Cardiac muscle cell (in vitro differentiated cells and primary cell): ENCODE results near the gene SNCG. TPM values are rescaled to one million over a fixed set of nuclear protein-coding genes. Genes with fewer than 3 reads are reported as not detected.
A peak's percentile ranks its signal among the peaks of the same experiment; 100 is the strongest.
"Not testable (repeated sequence)": the region's sequence is repeated elsewhere in the genome, so short reads cannot be mapped to it uniquely, and the experiment has no call there.

ENCODE experiments used
- DNase-seq, 2 donors: peaks; one replicate each; pipeline versions ENCODE4 v3.0.0 to v3.0.0-alpha.2; 2010 to 2017; ENCODE audit warnings: low read depth in 1 of 2, low spot score in 1 of 2
- H3K27ac ChIP-seq: fragments of 200-600 bp; sonication (generic); 2 replicates; pipeline ENCODE4 v1.5.1; 2016
- H3K27me3 ChIP-seq: fragments of 200-600 bp; sonication (generic); 2 replicates; pipeline ENCODE4 v1.6.0; 2016; ENCODE audit warnings: control low read depth
- H3K36me3 ChIP-seq: fragments of 200-600 bp; sonication (generic); 2 replicates; pipeline ENCODE4 v1.5.1; 2016; ENCODE audit warnings: control low read depth
- H3K4me1 ChIP-seq: fragments of 200-600 bp; sonication (generic); 2 replicates; pipeline ENCODE4 v1.8.1; 2017; ENCODE audit warnings: low read depth, mild to moderate bottlenecking, mixed run types
- H3K4me3 ChIP-seq: fragments of 200-600 bp; sonication (generic); 2 replicates; pipeline ENCODE4 v1.5.1; 2016; ENCODE audit warnings: mild to moderate bottlenecking
- H3K9me3 ChIP-seq: fragments of 200-600 bp; sonication (generic); 2 replicates; pipeline ENCODE4 v1.5.1; 2017; ENCODE audit warnings: low read depth, mild to moderate bottlenecking, control low read depth
- polyA plus RNA-seq: library from polyadenylated mRNA; unstranded; fragments of >200 nt; fragmentation: Nextera tagmentation; extraction: Ambion mirVana; gene quantifications from 2 replicates; pipeline ENCODE4 v1.2.1, GENCODE V29; 2016
- total RNA-seq: library from RNA; depleted of rRNA; stranded (reverse); fragments of >200 nt; gene quantifications from 2 replicates; pipeline ENCODE4 v1.2.3, GENCODE V29; 2016
- TF ChIP-seq, protein P1 (sequence below): IDR thresholded peaks from 2 replicates; pipeline ENCODE4 v1.5.1; 2012; ENCODE audit warnings: low read depth, mild to moderate bottlenecking, low read length

The SNCG gene
- total and polyA plus RNA-seq, 2 experiments from 2014 or later, result 4.7 to 7.9 TPM

DNA sequence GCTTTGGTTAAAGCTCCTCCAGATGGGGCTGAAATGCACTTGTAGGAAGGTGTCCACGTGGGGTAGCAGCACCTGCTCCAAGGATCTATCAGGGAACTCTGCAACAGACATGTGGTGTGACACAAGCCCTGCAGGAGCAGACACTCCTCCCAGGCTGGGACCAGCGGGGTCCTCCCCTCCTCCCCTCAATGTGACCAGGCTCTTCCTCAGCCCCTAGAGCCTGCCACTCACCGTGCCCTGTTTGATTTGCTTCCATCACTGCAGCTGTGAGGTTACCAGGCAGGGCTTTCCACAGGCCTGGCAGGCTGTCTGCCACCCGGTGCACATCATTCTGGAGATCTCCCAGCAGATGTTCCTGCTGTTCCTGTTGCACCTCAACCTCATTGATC, 14.4 kb upstream of the SNCG start:
- Histone ChIP-seq H3K9me3 (no peaks in the 10 kb centered on the region), H3K4me1 (no peaks in the 10 kb centered on the region), H3K36me3 (no peaks in the 10 kb centered on the region), H3K27me3 (no peaks in the 10 kb centered on the region), H3K4me3 (no peak overlapping the region), H3K27ac (no peak overlapping the region)
- DNase-seq, result no peak
- TF ChIP-seq, protein P1, sequence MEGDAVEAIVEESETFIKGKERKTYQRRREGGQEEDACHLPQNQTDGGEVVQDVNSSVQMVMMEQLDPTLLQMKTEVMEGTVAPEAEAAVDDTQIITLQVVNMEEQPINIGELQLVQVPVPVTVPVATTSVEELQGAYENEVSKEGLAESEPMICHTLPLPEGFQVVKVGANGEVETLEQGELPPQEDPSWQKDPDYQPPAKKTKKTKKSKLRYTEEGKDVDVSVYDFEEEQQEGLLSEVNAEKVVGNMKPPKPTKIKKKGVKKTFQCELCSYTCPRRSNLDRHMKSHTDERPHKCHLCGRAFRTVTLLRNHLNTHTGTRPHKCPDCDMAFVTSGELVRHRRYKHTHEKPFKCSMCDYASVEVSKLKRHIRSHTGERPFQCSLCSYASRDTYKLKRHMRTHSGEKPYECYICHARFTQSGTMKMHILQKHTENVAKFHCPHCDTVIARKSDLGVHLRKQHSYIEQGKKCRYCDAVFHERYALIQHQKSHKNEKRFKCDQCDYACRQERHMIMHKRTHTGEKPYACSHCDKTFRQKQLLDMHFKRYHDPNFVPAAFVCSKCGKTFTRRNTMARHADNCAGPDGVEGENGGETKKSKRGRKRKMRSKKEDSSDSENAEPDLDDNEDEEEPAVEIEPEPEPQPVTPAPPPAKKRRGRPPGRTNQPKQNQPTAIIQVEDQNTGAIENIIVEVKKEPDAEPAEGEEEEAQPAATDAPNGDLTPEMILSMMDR, result no peak

DNA sequence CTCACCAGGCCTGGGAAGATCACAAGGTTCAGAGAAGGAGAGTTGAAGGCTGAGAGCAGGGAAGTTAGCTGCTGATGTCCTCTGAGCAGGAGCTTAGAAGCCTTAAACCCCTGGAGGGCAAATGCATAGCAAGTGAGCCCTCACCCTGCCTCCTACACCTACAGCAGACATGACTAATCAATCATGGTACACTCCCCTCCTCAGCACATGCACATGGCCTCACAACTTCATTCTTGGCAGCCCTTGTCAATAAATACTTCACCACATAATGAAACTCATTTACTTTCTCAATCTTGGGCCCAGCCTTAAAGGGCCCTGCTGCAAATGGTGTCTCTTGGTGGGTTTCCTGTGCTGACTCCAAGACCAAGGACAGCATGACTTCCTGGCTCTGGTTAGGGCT, 13.9 kb upstream of the SNCG start:
- DNase-seq, result no peak
- Histone ChIP-seq H3K4me1 (no peaks in the 10 kb centered on the region), H3K9me3 (no peaks in the 10 kb centered on the region), H3K4me3 (no peak overlapping the region), H3K27ac (no peak overlapping the region), H3K36me3 (no peaks in the 10 kb centered on the region), H3K27me3 (no peaks in the 10 kb centered on the region)
- TF ChIP-seq, protein P1, result no peak

DNA sequence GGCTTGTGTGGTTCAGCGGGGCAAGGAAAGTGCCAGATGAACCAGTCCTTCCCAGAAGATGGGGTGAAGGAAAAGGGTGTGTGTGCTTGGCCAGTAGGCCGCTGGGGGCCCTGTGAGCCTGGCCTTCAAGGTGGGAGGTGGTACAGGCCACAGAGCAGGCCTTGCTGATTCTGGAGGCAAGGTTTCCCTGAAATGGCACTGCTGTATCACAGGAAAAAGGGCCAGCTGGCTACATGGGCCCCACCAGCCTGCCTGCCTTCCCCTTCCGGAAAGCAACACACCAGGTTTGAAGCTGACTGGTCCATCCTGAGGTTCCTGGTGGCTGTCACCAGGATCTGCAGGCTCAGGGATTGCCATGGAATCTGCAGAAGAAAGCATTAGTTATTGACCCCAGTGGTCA, 13.5 kb upstream of the SNCG start:
- H3K4me3 ChIP-seq, result no peak overlapping the region
- no peaks in the 10 kb centered on the region for H3K4me1 ChIP-seq
- H3K27ac ChIP-seq, result no peak overlapping the region
- H3K27me3 ChIP-seq, result no peaks in the 10 kb centered on the region
- TF ChIP-seq, protein P1, result no peak
- no peaks in the 10 kb centered on the region for H3K9me3 ChIP-seq
- H3K36me3 ChIP-seq, result no peaks in the 10 kb centered on the region
- no peak for DNase-seq

DNA sequence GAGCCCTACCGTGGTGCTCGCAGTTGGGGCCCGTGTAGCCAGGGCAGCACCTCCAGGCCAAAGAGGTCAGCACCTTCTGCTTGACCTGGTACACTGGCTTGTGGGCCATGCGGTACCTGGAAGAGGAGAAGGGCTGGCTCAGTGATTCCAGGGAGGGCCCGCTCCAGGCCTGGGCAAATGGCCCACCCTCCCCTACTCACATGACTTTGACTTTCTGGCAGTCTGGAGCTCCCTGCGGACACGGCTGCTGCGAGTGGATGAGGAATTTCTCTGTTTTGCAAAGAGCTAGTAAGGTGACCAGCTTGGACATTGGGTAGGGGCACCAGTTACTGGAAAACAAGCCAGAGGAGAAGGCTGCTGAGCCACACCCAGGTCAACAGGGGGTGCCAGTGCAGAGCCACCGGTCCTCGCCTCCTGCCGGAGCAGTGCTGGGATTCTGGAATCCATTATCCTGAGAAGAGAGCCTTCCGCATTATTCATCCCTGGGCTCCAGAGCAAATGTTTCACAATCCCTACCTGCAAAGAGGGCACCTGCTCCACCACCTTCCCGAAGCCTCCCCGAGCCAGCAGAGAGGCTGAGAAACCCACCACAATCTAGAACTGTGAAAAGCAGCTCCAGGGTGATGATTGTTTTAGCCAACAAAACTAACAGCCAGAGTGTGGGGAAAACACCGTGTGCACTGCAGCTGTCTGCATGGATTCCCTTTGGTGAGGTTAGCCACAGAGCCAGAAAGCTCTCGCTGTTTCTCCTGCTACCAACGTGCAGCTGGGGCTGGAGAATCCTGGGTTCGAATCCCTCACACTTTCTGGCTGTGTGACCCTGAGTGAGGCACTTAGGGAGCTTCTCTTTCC, 12.8 kb upstream of the SNCG start:
- H3K36me3 ChIP-seq, result no peaks in the 10 kb centered on the region
- no peaks in the 10 kb centered on the region for H3K4me1 ChIP-seq
- TF ChIP-seq, protein P1, result peak; percentile 37
- no peak overlapping the region for H3K27ac ChIP-seq
- DNase-seq, result peak; percentile 33 to 65
- H3K27me3 ChIP-seq, result no peaks in the 10 kb centered on the region
- H3K9me3 ChIP-seq, result no peaks in the 10 kb centered on the region
- H3K4me3 ChIP-seq, result no peak overlapping the region

DNA sequence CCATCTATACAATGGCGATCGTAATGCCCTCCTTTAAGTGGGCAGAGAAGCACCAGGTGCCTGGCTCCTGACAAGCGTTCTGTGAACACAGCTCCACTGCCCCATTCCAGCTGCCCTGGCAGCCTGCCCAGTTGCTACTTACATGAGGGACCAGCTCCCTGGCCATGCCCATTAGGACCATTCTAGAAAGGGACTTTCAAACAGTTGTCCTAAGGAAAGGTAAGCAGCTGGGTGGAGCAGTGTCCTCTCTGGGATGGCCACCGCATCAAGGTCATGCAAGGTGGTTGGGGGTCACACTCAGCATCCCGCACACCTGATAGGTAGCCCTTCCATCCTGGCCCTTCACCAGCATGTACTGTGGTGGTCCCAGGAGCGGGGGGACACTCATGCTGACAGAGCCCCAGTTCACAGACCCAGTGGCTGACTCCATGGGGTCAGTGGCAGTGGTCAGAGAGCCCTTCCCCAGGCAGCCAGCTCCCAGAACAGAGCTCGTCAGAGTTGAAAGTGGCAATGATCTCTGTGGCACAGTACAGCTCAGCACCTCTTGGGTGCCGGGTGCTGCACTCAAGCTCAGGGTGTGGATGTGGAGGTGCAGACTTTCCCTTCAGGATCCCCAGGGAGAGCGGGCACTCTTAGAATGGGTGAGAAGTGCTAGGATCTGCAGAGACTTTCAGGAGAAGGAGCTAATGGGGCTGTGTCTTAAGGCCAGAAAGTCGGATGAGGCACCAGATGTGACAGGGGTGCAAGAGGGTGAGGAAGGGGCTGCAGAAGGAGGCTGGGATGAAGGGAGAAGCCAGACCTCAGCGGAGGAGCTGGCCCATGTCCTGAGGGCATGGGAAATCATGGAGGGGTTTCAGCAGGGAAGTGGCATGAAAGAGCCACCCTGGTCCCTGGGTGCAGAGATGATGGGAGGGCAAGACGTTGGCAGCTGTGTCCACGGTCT, 11.9 kb upstream of the SNCG start:
- Histone ChIP-seq H3K4me3 (no peak overlapping the region), H3K27me3 (no peaks in the 10 kb centered on the region), H3K9me3 (no peaks in the 10 kb centered on the region), H3K4me1 (no peaks in the 10 kb centered on the region), H3K36me3 (no peaks in the 10 kb centered on the region), H3K27ac (no peak overlapping the region)
- no peak for DNase-seq
- TF ChIP-seq, protein P1, result no peak

DNA sequence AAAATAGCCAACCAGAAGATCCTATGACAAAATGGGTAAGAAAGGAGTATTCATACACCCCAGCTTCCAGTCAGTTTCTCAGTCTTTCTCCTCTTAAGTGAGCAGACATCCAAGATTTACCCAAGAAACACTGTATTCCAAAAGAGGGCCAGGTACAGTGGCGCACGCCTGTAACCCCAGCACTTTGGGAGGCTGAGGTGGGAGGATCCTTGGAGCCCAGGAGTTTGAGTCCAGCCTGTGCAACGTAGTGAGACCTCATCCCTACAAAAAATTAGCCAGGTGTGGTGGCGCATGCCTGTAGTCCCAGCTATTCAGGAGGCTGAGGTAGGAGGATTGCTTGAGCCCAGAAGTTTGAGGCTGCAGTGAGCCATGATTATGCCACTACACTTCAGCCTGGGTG, 10.6 kb upstream of the SNCG start:
- not testable (repeated sequence) for DNase-seq, H3K9me3 ChIP-seq, H3K27me3 ChIP-seq, H3K4me1 ChIP-seq, H3K36me3 ChIP-seq, H3K4me3 ChIP-seq, H3K27ac ChIP-seq
